Measurements from ENCODE around the gene MSH5.

The MSH5 gene

DNA sequence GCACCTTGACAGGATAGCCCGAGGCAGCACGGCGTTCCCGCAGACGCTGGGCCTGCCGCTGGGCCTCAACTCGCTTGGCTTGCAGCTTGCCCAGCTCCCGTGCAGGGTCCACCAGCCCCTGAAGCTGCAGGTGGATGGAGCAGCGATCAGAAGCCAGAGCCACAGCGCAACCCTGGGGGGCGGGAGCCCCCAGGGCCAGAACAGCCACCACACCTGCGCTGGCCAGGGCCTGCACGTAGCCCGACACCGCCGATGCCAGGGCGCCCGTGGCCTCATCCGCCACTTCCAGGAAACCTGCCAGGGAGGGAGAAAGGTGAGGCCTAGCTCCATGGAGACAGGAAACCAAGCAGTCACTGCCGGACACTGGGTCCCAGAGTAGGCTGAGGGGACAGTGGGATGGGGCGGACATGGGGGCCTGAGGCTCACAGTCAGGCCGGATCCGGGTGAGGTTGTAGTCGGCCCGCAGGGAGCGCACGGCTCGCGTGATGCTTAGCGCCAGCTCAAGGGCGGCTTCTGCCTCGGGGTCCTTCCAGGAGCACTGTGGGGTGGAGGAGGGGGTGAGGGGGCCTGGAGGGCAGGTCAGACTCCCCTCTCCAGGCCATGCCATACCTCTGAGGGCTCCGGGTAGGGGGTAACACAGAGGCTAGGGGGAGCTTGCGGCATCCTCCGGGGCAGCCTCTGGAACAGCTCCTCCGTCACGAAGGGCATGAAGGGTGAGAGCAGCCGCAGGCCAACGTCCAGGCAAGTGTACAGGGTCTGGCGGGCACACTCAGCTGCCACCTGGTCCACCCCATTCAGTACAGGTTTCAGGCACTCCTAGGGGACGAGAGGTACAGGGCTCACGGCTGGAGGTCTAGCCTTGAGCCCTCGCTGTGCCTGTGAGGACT is 39.4 kb downstream of the MSH5 start:
- Histone ChIP-seq H3K4me3 (ENCODE audit: low read depth, low read length) (no peak overlapping the region), H3K27me3 (ENCODE audit: control insufficient read depth, insufficient read depth, low read length) (no peaks in the 10 kb centered on the region), H3K4me1 (ENCODE audit: control insufficient read depth, insufficient read depth, low read length) (no peaks in the 10 kb centered on the region), H3K9me3 (ENCODE audit: control insufficient read depth, insufficient read depth, low read length) (no peaks in the 10 kb centered on the region), H3K9ac (ENCODE audit: low read depth, low read length) (no peak overlapping the region), H3K36me3 (ENCODE audit: control insufficient read depth, insufficient read depth, low read length) (peaks cover 51% of the 10 kb centered on the region)

- H3K9ac ChIP-seq (ENCODE audit: low read depth, low read length), result no peak overlapping the region
- no peaks in the 10 kb centered on the region for H3K27me3 ChIP-seq (ENCODE audit: control insufficient read depth, insufficient read depth, low read length)
- no peaks in the 10 kb centered on the region for H3K9me3 ChIP-seq (ENCODE audit: control insufficient read depth, insufficient read depth, low read length)
- H3K4me1 ChIP-seq (ENCODE audit: control insufficient read depth, insufficient read depth, low read length), result no peaks in the 10 kb centered on the region
- H3K4me3 ChIP-seq (ENCODE audit: low read depth, low read length), result no peak overlapping the region
- H3K36me3 ChIP-seq (ENCODE audit: control insufficient read depth, insufficient read depth, low read length), result peaks cover 58% of the 10 kb centered on the region
Measured at GRCh38 chr6:31779908-31780307, 40.1 kb downstream of the MSH5 start.

DNA sequence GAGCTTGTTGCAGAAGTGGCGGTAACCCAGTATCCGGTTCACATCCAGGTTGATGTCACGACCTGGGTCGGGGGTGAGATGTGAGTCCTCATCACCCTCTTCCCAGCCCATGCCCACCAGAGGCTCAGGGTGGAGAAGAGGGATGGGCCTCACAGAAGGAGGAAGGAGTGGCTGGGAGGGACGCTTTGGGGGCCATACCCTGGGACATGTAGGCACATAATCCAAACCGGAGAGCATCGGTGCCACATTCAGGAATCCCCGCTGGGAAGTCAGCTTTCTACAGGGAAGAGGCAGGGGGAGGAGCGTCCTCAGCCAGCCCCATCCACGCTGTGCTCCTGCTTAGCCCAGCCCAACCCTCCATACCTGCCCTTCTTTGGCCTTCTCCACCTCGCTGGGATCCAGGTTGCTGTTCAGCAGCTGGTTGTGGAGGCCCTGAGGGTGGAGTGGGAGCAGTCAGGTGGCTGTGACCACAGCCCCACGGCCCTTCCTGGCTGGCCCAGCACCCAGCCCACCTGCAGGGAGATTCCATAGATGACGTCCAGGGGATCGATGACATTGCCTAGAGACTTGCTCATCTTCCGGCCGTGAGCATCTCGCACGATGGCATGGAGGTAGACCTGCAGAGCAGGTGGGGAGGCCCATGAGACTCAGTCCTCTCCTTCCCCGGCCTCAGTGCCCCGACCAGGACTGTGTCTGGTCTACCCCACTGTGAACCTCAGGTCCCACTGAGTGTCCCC is 40.9 kb downstream of the MSH5 start:
- no peaks in the 10 kb centered on the region for H3K4me1 ChIP-seq (ENCODE audit: control insufficient read depth, insufficient read depth, low read length)

GRCh38 chr6:31781244-31782125 is 41.7 kb downstream of the MSH5 start:
- Histone ChIP-seq H3K9ac (ENCODE audit: low read depth, low read length) (no peak overlapping the region), H3K27me3 (ENCODE audit: control insufficient read depth, insufficient read depth, low read length) (no peaks in the 10 kb centered on the region), H3K4me1 (ENCODE audit: control insufficient read depth, insufficient read depth, low read length) (no peaks in the 10 kb centered on the region), H3K36me3 (ENCODE audit: control insufficient read depth, insufficient read depth, low read length) (peaks cover 65% of the 10 kb centered on the region), H3K9me3 (ENCODE audit: control insufficient read depth, insufficient read depth, low read length) (no peaks in the 10 kb centered on the region), H3K4me3 (ENCODE audit: low read depth, low read length) (no peak overlapping the region)

More for the DNA sequence above, 40.9 kb downstream of the MSH5 start:
- no peaks in the 10 kb centered on the region for H3K9me3 ChIP-seq (ENCODE audit: control insufficient read depth, insufficient read depth, low read length)
- no peak overlapping the region for H3K4me3 ChIP-seq (ENCODE audit: low read depth, low read length)
- no peaks in the 10 kb centered on the region for H3K27me3 ChIP-seq (ENCODE audit: control insufficient read depth, insufficient read depth, low read length)
- H3K36me3 ChIP-seq (ENCODE audit: control insufficient read depth, insufficient read depth, low read length), result peaks cover 65% of the 10 kb centered on the region
- H3K9ac ChIP-seq (ENCODE audit: low read depth, low read length), result no peak overlapping the region

DNA sequence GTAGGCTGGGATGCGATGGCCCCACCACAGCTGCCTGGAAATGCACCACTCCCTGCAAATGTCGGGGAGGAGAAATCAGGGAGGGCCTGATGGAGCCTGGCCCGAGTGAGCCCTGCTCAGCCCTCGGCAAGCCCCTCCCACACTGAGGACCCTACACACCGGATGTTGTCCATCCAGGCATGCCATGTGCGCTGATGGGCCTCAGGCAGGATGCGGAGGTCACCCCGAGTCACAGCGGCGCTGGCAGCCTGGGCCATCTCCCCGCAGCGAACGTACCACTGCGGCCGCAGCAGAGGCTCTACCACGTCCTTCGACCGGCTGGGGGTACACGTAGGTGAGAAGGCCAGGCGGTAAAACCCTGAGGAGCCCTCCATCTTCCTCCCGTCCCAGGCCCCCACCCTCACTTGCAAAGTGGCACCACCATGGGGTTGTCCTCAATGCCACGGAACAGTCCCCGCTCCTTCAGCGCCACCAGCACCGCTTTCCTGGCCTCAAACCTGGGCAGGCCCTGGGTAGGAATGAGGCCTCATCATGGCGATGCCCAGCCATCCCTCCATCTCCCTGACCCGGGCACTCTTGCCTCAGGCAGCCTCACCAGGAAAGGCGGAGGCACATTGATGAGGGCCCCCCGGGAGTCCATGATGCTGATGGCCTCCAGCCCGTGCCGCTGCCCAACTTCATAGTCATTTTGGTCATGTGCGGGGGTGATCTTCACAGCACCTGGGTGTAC is 42.5 kb downstream of the MSH5 start:
- Histone ChIP-seq H3K9ac (ENCODE audit: low read depth, low read length) (no peak overlapping the region), H3K4me3 (ENCODE audit: low read depth, low read length) (no peak overlapping the region), H3K27me3 (ENCODE audit: control insufficient read depth, insufficient read depth, low read length) (no peaks in the 10 kb centered on the region), H3K4me1 (ENCODE audit: control insufficient read depth, insufficient read depth, low read length) (no peaks in the 10 kb centered on the region), H3K36me3 (ENCODE audit: control insufficient read depth, insufficient read depth, low read length) (peaks cover 65% of the 10 kb centered on the region), H3K9me3 (ENCODE audit: control insufficient read depth, insufficient read depth, low read length) (no peaks in the 10 kb centered on the region)

GRCh38 chr6:31784098-31784925 is 44.5 kb downstream of the MSH5 start:
- no peaks in the 10 kb centered on the region for H3K9me3 ChIP-seq (ENCODE audit: control insufficient read depth, insufficient read depth, low read length)
- peaks cover 53% of the 10 kb centered on the region for H3K36me3 ChIP-seq (ENCODE audit: control insufficient read depth, insufficient read depth, low read length)
- no peak overlapping the region for H3K9ac ChIP-seq (ENCODE audit: low read depth, low read length)
- no peaks in the 10 kb centered on the region for H3K27me3 ChIP-seq (ENCODE audit: control insufficient read depth, insufficient read depth, low read length)
- no peaks in the 10 kb centered on the region for H3K4me1 ChIP-seq (ENCODE audit: control insufficient read depth, insufficient read depth, low read length)
- H3K4me3 ChIP-seq (ENCODE audit: low read depth, low read length), result no peak overlapping the region

GRCh38 chr6:31785475-31785874 is 45.7 kb downstream of the MSH5 start:
- Histone ChIP-seq H3K4me1 (ENCODE audit: control insufficient read depth, insufficient read depth, low read length) (no peaks in the 10 kb centered on the region), H3K9ac (ENCODE audit: low read depth, low read length) (no peak overlapping the region), H3K36me3 (ENCODE audit: control insufficient read depth, insufficient read depth, low read length) (peaks cover 42% of the 10 kb centered on the region), H3K27me3 (ENCODE audit: control insufficient read depth, insufficient read depth, low read length) (no peaks in the 10 kb centered on the region), H3K9me3 (ENCODE audit: control insufficient read depth, insufficient read depth, low read length) (no peaks in the 10 kb centered on the region), H3K4me3 (ENCODE audit: low read depth, low read length) (no peak overlapping the region)

- H3K4me3 ChIP-seq (ENCODE audit: low read depth, low read length), result no peak overlapping the region
- no peaks in the 10 kb centered on the region for H3K27me3 ChIP-seq (ENCODE audit: control insufficient read depth, insufficient read depth, low read length)
- H3K9ac ChIP-seq (ENCODE audit: low read depth, low read length), result no peak overlapping the region
- H3K36me3 ChIP-seq (ENCODE audit: control insufficient read depth, insufficient read depth, low read length), result peaks cover 16% of the 10 kb centered on the region
- H3K9me3 ChIP-seq (ENCODE audit: control insufficient read depth, insufficient read depth, low read length), result no peaks in the 10 kb centered on the region
- H3K4me1 ChIP-seq (ENCODE audit: control insufficient read depth, insufficient read depth, low read length), result peaks cover 6% of the 10 kb centered on the region
Measured at GRCh38 chr6:31791324-31792089, 51.7 kb downstream of the MSH5 start.

DNA sequence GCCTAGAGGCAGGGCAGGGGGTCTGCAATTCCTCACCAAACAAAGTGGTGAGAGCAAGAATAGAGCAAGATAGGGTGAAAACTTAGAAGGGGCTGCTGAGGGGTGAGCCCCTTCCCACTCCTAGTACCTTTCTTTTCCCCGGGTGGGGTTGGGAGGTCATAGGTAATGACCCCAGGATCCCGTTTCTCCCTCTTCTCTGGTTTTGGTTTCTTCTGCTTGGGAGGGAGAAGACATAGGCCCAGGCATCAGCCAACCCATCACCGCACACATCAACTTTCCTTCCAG is 52.2 kb downstream of the MSH5 start:
- H3K9ac ChIP-seq (ENCODE audit: low read depth, low read length), result no peak overlapping the region
- H3K36me3 ChIP-seq (ENCODE audit: control insufficient read depth, insufficient read depth, low read length), result peaks cover 16% of the 10 kb centered on the region
- no peaks in the 10 kb centered on the region for H3K27me3 ChIP-seq (ENCODE audit: control insufficient read depth, insufficient read depth, low read length)
- no peak overlapping the region for H3K4me3 ChIP-seq (ENCODE audit: low read depth, low read length)
- H3K4me1 ChIP-seq (ENCODE audit: control insufficient read depth, insufficient read depth, low read length), result peaks cover 6% of the 10 kb centered on the region
- no peaks in the 10 kb centered on the region for H3K9me3 ChIP-seq (ENCODE audit: control insufficient read depth, insufficient read depth, low read length)

GRCh38 chr6:31792761-31793171 is 53.0 kb downstream of the MSH5 start:
- no peaks in the 10 kb centered on the region for H3K27me3 ChIP-seq (ENCODE audit: control insufficient read depth, insufficient read depth, low read length)
- no peak overlapping the region for H3K4me3 ChIP-seq (ENCODE audit: low read depth, low read length)
- H3K36me3 ChIP-seq (ENCODE audit: control insufficient read depth, insufficient read depth, low read length), result peaks cover 20% of the 10 kb centered on the region
- H3K9me3 ChIP-seq (ENCODE audit: control insufficient read depth, insufficient read depth, low read length), result no peaks in the 10 kb centered on the region
- H3K4me1 ChIP-seq (ENCODE audit: control insufficient read depth, insufficient read depth, low read length), result peaks cover 6% of the 10 kb centered on the region
- H3K9ac ChIP-seq (ENCODE audit: low read depth, low read length), result no peak overlapping the region

Data from iPS-15b (cell line).